ENCODE results near the gene ATOSA. TPM values are rescaled to one million over a fixed set of nuclear protein-coding genes. Genes with fewer than 3 reads are reported as not detected.

Gene ATOSA
- polyA plus RNA-seq (2012; ENCODE audit: insufficient read length, low read depth): 9.3 TPM

- no peak for TF ChIP-seq TAF1 (IDR thresholded peaks at IDR 0.05; ENCODE audit: borderline replicate concordance, insufficient read depth, low read length)
- no peak for TF ChIP-seq REST (IDR thresholded peaks at IDR 0.05; ENCODE audit: insufficient read depth in 1 of 2, low read depth in 2 of 2, low read length in 2 of 2)
- peak; percentile 73 for TF ChIP-seq FOXP2 (optimal IDR thresholded peaks at IDR 0.05; ENCODE audit: borderline replicate concordance, extremely low read depth, extremely low read length, insufficient read depth)
- no peak for TF ChIP-seq POLR2AphosphoS5 (IDR thresholded peaks at IDR 0.05; ENCODE audit: low read depth, low read length)
- TF ChIP-seq SIN3A (IDR thresholded peaks at IDR 0.05; ENCODE audit: borderline replicate concordance, insufficient read depth, low read length): peak; percentile 98
These were observed at the start of gene ATOSA for GRCh38 chr15:52679232-52680040. Gene ATOSA (minus strand): TSS chr15:52679388. CDS start chr15:52678021, 1,367 bp downstream.

- no peak for TF ChIP-seq SIN3A (IDR thresholded peaks at IDR 0.05; ENCODE audit: borderline replicate concordance, insufficient read depth, low read length)
- TF ChIP-seq POLR2AphosphoS5 (IDR thresholded peaks at IDR 0.05; ENCODE audit: low read depth, low read length): no peak
- TF ChIP-seq REST (IDR thresholded peaks at IDR 0.05; ENCODE audit: insufficient read depth in 1 of 2, low read depth in 2 of 2, low read length in 2 of 2): no peak
- no peak for TF ChIP-seq FOXP2 (optimal IDR thresholded peaks at IDR 0.05; ENCODE audit: borderline replicate concordance, extremely low read depth, extremely low read length, insufficient read depth)
- TF ChIP-seq TAF1 (IDR thresholded peaks at IDR 0.05; ENCODE audit: borderline replicate concordance, insufficient read depth, low read length): no peak
These were observed 49.7 kb upstream of the ATOSA start for GRCh38 chr15:52728899-52729298.

- no peak for TF ChIP-seq POLR2AphosphoS5 (IDR thresholded peaks at IDR 0.05; ENCODE audit: low read depth, low read length)
- TF ChIP-seq FOXP2 (optimal IDR thresholded peaks at IDR 0.05; ENCODE audit: borderline replicate concordance, extremely low read depth, extremely low read length, insufficient read depth): no peak
- TF ChIP-seq REST (IDR thresholded peaks at IDR 0.05; ENCODE audit: insufficient read depth in 1 of 2, low read depth in 2 of 2, low read length in 2 of 2): no peak
- no peak for TF ChIP-seq SIN3A (IDR thresholded peaks at IDR 0.05; ENCODE audit: borderline replicate concordance, insufficient read depth, low read length)
- TF ChIP-seq TAF1 (IDR thresholded peaks at IDR 0.05; ENCODE audit: borderline replicate concordance, insufficient read depth, low read length): no peak
These were observed 48.6 kb upstream of the ATOSA start for GRCh38 chr15:52727815-52728214.

- TF ChIP-seq SIN3A (IDR thresholded peaks at IDR 0.05; ENCODE audit: borderline replicate concordance, insufficient read depth, low read length) (no peak), REST (IDR thresholded peaks at IDR 0.05; ENCODE audit: insufficient read depth in 1 of 2, low read depth in 2 of 2, low read length in 2 of 2) (no peak), TAF1 (IDR thresholded peaks at IDR 0.05; ENCODE audit: borderline replicate concordance, insufficient read depth, low read length) (no peak), POLR2AphosphoS5 (IDR thresholded peaks at IDR 0.05; ENCODE audit: low read depth, low read length) (no peak), FOXP2 (optimal IDR thresholded peaks at IDR 0.05; ENCODE audit: borderline replicate concordance, extremely low read depth, extremely low read length, insufficient read depth) (no peak)
These were observed 47.0 kb upstream of the ATOSA start for GRCh38 chr15:52726195-52726594.
